Prostate gland (tissue), 2 donors: ENCODE measurements around the gene TPT1. TPM values are rescaled to one million over a fixed set of nuclear protein-coding genes. Genes with fewer than 3 reads are reported as not detected.
"Not testable (repeated sequence)": the region's sequence is repeated elsewhere in the genome, so short reads cannot be mapped to it uniquely, and the experiment has no call there.

Source experiments
- DNase-seq: peaks from one replicate; pipeline ENCODE4 v3.0.0-alpha.2; 2019; ENCODE audit warnings: low spot score
- H3K27ac ChIP-seq, 2 donors: fragments of 200-600 bp; sonication (generic); 2 replicates each; pipeline ENCODE4 v1.5.1; 2017 to 2019
- H3K27me3 ChIP-seq: fragments of 200-600 bp; sonication (generic); replicated peaks from 2 replicates; pipeline ENCODE4 v1.5.1; 2019; ENCODE audit not compliant: insufficient read depth
- H3K36me3 ChIP-seq, 2 donors: fragments of 200-600 bp; sonication (generic); 1 replicate in 1 of 2; 2 replicates in 1 of 2; pipeline versions ENCODE4 v1.5.1 to v1.8.1; 2017 to 2019
- H3K4me1 ChIP-seq: fragments of 200-600 bp; sonication (generic); replicated peaks from 2 replicates; pipeline ENCODE4 v1.5.1; 2019
- H3K4me3 ChIP-seq, 2 donors: fragments of 200-600 bp; sonication (generic); 2 replicates each; pipeline ENCODE4 v1.5.1; 2017 to 2019
- H3K9me3 ChIP-seq: fragments of 200-600 bp; sonication (generic); 2 replicates; pipeline ENCODE4 v1.5.1; 2017
- CTCF ChIP-seq, 4 experiments: fragments of 200-600 bp in 2 of 4; fragments of 450-650 bp in 2 of 4; sonication (generic) in 2 of 4; IDR thresholded peaks; 1 replicate in 3 of 4; 2 replicates in 1 of 4; pipeline ENCODE4 v1.5.1; 2016 to 2019; ENCODE audit warnings: antibody characterized with exemption in 4 of 4, mild to moderate bottlenecking in 2 of 4, moderate library complexity in 2 of 4
- POLR2A ChIP-seq: fragments of 450-650 bp; IDR thresholded peaks from one replicate; pipeline ENCODE4 v1.6.1; 2016; ENCODE audit warnings: antibody characterized with exemption, mild to moderate bottlenecking
- POLR2AphosphoS5 ChIP-seq: sonication (generic); formaldehyde crosslinking; IDR thresholded peaks from one replicate; pipeline ENCODE4 v1.6.1; 2017; ENCODE audit warnings: antibody characterized with exemption
- WGBS: methylation state at CpG from one replicate; pipeline ENCODE4 v1.1.5; 2018; 5-methylcytosine and 5-hydroxymethylcytosine counted together
- intact Hi-C: fragments of 100-400 bp; cut with DNase I; formaldehyde crosslinking; loops from one replicate; pipeline ENCODE4 v1.14.2; 2022
- total RNA-seq, 2 donors: library from RNA; depleted of rRNA; stranded (reverse); fragments of >200 nt; gene quantifications; one replicate each; pipeline ENCODE4 v1.1.0, GENCODE V29; 2016

Gene TPT1
- total RNA-seq, 2 donors from 2014 or later = 1,725 to 2,682 TPM

GRCh38 chr13:45353895-45354294, 12.9 kb upstream of the TPT1 start:
- Histone ChIP-seq H3K4me1 (no peaks in the 10 kb centered on the region), H3K4me3 (no peak overlapping the region), H3K36me3 (no peaks in the 10 kb centered on the region), H3K27ac (no peak overlapping the region), H3K9me3 (no peaks in the 10 kb centered on the region), H3K27me3 (no peaks in the 10 kb centered on the region)
- no peak for DNase-seq
- TF ChIP-seq POLR2A = no peak
- TF ChIP-seq CTCF (IDR thresholded peaks at IDR 0.05) = no peak
- TF ChIP-seq POLR2AphosphoS5 = no peak
- WGBS = 100% methylated on average over 1 of the region's 1 CpG
- intact Hi-C loops = no loop called here

GRCh38 chr13:45352031-45352430, 11.0 kb upstream of the TPT1 start:
- no peak for DNase-seq
- TF ChIP-seq POLR2A (no peak), CTCF (IDR thresholded peaks at IDR 0.05) (no peak), POLR2AphosphoS5 (no peak)
- Histone ChIP-seq H3K4me3 (no peak overlapping the region), H3K9me3 (no peaks in the 10 kb centered on the region), H3K27me3 (no peaks in the 10 kb centered on the region), H3K36me3 (no peaks in the 10 kb centered on the region), H3K4me1 (no peaks in the 10 kb centered on the region), H3K27ac (no peak overlapping the region)
- 89% methylated on average over 10 of the region's 10 CpGs for whole genome bisulfite sequencing
- intact Hi-C loops = no loop called here

GRCh38 chr13:45350152-45350551, 9.2 kb upstream of the TPT1 start:
- Histone ChIP-seq H3K9me3 (no peaks in the 10 kb centered on the region), H3K36me3 (no peaks in the 10 kb centered on the region), H3K27me3 (no peaks in the 10 kb centered on the region), H3K4me1 (no peaks in the 10 kb centered on the region), H3K27ac (no peak overlapping the region), H3K4me3 (no peak overlapping the region)
- DNase-seq = no peak
- intact Hi-C loops = no loop called here
- TF ChIP-seq POLR2A = no peak
- TF ChIP-seq CTCF (IDR thresholded peaks at IDR 0.05) = no peak
- no peak for TF ChIP-seq POLR2AphosphoS5
- 97% methylated on average over 8 of the region's 8 CpGs for WGBS

GRCh38 chr13:45349438-45349837, 8.5 kb upstream of the TPT1 start:
- H3K27ac ChIP-seq = no peak overlapping the region
- TF ChIP-seq CTCF (IDR thresholded peaks at IDR 0.05) (no peak), POLR2A (no peak), POLR2AphosphoS5 (no peak)

GRCh38 chr13:45344064-45344463, 3.1 kb upstream of the TPT1 start:
- H3K4me1 ChIP-seq, H3K36me3 ChIP-seq, DNase-seq, H3K27ac ChIP-seq, H3K27me3 ChIP-seq, H3K4me3 ChIP-seq, H3K9me3 ChIP-seq: not testable (repeated sequence)
- intact Hi-C loops = loop anchor here (5.0 kb wide), 1 partner anchor 73 kb away; the partner anchor contains the start of gene SLC25A30
- WGBS = 95% methylated on average over 8 of the region's 8 CpGs

More at GRCh38 chr13:45349438-45349837, 8.5 kb upstream of the TPT1 start:
- no peak for DNase-seq
- Histone ChIP-seq H3K4me3 (no peak overlapping the region), H3K9me3 (no peaks in the 10 kb centered on the region), H3K36me3 (no peaks in the 10 kb centered on the region), H3K27me3 (no peaks in the 10 kb centered on the region), H3K4me1 (no peaks in the 10 kb centered on the region)
- intact Hi-C loops = no loop called here
- 58% methylated on average over 2 of the region's 2 CpGs for WGBS

- not testable (repeated sequence) for H3K4me1 ChIP-seq, H3K36me3 ChIP-seq
- intact Hi-C loops = loop anchor here (5.0 kb wide), 1 partner anchor 74 kb away; the partner anchor contains the start of gene SLC25A30
These were observed 2.1 kb upstream of the TPT1 start for GRCh38 chr13:45343102-45343501.

GRCh38 chr13:45342668-45343067, 1.7 kb upstream of the TPT1 start:
- not testable (repeated sequence) for H3K9me3 ChIP-seq, H3K4me3 ChIP-seq, H3K27ac ChIP-seq, DNase-seq, H3K27me3 ChIP-seq, H3K36me3 ChIP-seq
- 95% methylated on average over 14 of the region's 14 CpGs for WGBS
- peaks cover 12% of the 10 kb centered on the region for H3K4me1 ChIP-seq
- intact Hi-C loops = loop anchor here (5.0 kb wide), 1 partner anchor 75 kb away; the partner anchor contains the start of gene SLC25A30

More at GRCh38 chr13:45343102-45343501, 2.1 kb upstream of the TPT1 start:
- not testable (repeated sequence) for H3K27ac ChIP-seq, H3K27me3 ChIP-seq, H3K4me3 ChIP-seq, H3K9me3 ChIP-seq, DNase-seq
- WGBS = 97% methylated on average over 9 of the region's 9 CpGs
